Measurements from ENCODE around the gene ESPL1. TPM values are rescaled to one million over a fixed set of nuclear protein-coding genes. Genes with fewer than 3 reads are reported as not detected.

Gene ESPL1
- total and polyA plus RNA-seq, 2 of the 13 experiments (the other 11 are each of a cell fraction or from before 2014, with no cell fraction given) = 5.8 to 11.5 TPM

DNA sequence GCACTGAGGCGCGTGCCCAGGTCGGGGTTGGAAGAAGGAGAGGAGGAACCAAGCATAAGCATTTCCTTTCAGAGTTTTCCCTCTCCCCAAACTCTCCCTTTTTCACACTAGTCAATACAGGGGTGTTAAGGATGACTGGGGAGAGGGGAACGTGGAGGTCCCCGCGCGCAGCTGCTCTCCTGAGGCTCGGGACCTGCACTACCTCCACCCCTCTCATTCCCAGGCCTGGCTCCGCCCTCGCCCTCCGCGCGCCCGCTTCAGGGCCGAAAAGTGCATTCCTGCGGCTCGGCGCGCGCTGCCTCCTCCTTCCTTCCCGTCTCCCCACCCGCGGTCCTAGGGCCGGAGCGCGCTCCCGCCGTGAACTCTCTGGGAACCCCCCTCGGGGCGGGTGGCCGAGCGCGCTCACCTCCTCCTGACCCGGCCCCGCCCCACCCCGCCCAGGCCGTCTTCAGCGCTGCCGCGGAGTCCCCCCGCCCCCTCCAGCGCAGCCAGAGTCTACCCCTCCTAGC lies 47.4 kb upstream of the ESPL1 start (continued):
- no peak for TF ChIP-seq ZNF83 (CRISPR knock-in tag; IDR thresholded peaks at IDR 0.05; ENCODE audit: borderline replicate concordance)
- TF ChIP-seq PAWR (CRISPR knock-in tag; IDR thresholded peaks at IDR 0.05; ENCODE audit: borderline replicate concordance) = no peak
- TF ChIP-seq ZNF614 (CRISPR knock-in tag; IDR thresholded peaks at IDR 0.05; ENCODE audit: borderline replicate concordance) = no peak
- no peak for TF ChIP-seq ZNF235 (CRISPR knock-in tag; IDR thresholded peaks at IDR 0.05; ENCODE audit: borderline replicate concordance)
- no peak for TF ChIP-seq ZFP91 (CRISPR knock-in tag; IDR thresholded peaks at IDR 0.05; ENCODE audit: borderline replicate concordance)
- no peak for TF ChIP-seq ARNT (IDR thresholded peaks at IDR 0.05)
- TF ChIP-seq SMAD9 (CRISPR knock-in tag; IDR thresholded peaks at IDR 0.05) = no peak
- TF ChIP-seq ZNF773 (CRISPR knock-in tag; IDR thresholded peaks at IDR 0.05; ENCODE audit: borderline replicate concordance) = no peak
- TF ChIP-seq ZFP36L2 (CRISPR knock-in tag; IDR thresholded peaks at IDR 0.05) = no peak
- TF ChIP-seq YY1 (IDR thresholded peaks at IDR 0.05; ENCODE audit: insufficient read depth, insufficient replicate concordance, low read depth, low read length) = no peak
- peak; percentile 59 for TF ChIP-seq ZNF777 (CRISPR knock-in tag; IDR thresholded peaks at IDR 0.05)
- no peak; the same call in 1 of the 2 replicates for TF ChIP-seq ISL2 (CRISPR knock-in tag; IDR thresholded peaks at IDR 0.05)
- no peak; the same call in 1 of the 2 replicates for TF ChIP-seq ZNF792 (CRISPR knock-in tag; IDR thresholded peaks at IDR 0.05)
- TF ChIP-seq NR2F1 (CRISPR knock-in tag; IDR thresholded peaks at IDR 0.05) = no peak
- TF ChIP-seq SAFB2 (CRISPR knock-in tag; IDR thresholded peaks at IDR 0.05; ENCODE audit: borderline replicate concordance, low read depth) = no peak
- TF ChIP-seq FIP1L1 (IDR thresholded peaks at IDR 0.05; ENCODE audit: borderline replicate concordance, insufficient read depth, low read depth, low read length) = no peak
- TF ChIP-seq, protein P1, sequence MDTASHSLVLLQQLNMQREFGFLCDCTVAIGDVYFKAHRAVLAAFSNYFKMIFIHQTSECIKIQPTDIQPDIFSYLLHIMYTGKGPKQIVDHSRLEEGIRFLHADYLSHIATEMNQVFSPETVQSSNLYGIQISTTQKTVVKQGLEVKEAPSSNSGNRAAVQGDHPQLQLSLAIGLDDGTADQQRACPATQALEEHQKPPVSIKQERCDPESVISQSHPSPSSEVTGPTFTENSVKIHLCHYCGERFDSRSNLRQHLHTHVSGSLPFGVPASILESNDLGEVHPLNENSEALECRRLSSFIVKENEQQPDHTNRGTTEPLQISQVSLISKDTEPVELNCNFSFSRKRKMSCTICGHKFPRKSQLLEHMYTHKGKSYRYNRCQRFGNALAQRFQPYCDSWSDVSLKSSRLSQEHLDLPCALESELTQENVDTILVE (CRISPR knock-in tag; IDR thresholded peaks at IDR 0.05) = no peak; the same call in 1 of the 2 replicates
- TF ChIP-seq, protein P2, sequence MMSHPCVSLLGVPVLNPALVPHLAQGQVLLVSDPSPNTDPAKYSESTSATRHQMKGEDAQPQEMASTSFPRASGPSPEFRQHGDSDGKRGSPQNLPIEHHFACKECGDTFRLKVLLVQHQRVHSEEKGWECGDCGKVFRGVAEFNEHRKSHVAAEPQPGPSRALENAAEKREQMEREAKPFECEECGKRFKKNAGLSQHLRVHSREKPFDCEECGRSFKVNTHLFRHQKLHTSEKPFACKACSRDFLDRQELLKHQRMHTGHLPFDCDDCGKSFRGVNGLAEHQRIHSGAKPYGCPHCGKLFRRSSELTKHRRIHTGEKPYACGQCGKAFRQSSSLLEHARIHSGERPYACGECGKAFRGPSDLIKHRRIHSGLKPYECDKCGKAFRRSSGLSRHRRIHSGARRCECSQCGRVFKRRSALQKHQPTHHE (CRISPR knock-in tag; IDR thresholded peaks at IDR 0.05; ENCODE audit: borderline replicate concordance) = no peak
- no peak; the same call in 1 of the 2 replicates for TF ChIP-seq KDM5B (CRISPR knock-in tag; IDR thresholded peaks at IDR 0.05; ENCODE audit: borderline replicate concordance)
- no peak for TF ChIP-seq TAF15 (IDR thresholded peaks at IDR 0.05; ENCODE audit: low read depth, low read length, poor library complexity, severe bottlenecking)
- TF ChIP-seq ZNF841 (CRISPR knock-in tag; IDR thresholded peaks at IDR 0.05; ENCODE audit: borderline replicate concordance) = no peak
- no peak for TF ChIP-seq ZEB1 (IDR thresholded peaks at IDR 0.05; ENCODE audit: insufficient replicate concordance, low read depth)
- TF ChIP-seq NCOA1 (CRISPR knock-in tag; IDR thresholded peaks at IDR 0.05) = no peak
- TF ChIP-seq ATF7 (IDR thresholded peaks at IDR 0.05) = no peak
- TF ChIP-seq ATF7 (CRISPR knock-in tag; IDR thresholded peaks at IDR 0.05) = no peak
- TF ChIP-seq XBP1 (CRISPR knock-in tag; IDR thresholded peaks at IDR 0.05) = no peak
- TF ChIP-seq ZNF605 (CRISPR knock-in tag; IDR thresholded peaks at IDR 0.05) = peak; percentile 16; the same call in 1 of the 2 replicates
- TF ChIP-seq SSRP1 (CRISPR knock-in tag; IDR thresholded peaks at IDR 0.05) = no peak
- TF ChIP-seq MXI1 (IDR thresholded peaks at IDR 0.05; ENCODE audit: borderline replicate concordance, low read depth, low read length) = no peak; the same call in 2 of the 3 replicates

All from HepG2 (cell line).